GM18909 (cell line): ENCODE results near the gene GTF2I.
"Not testable (repeated sequence)": the region's sequence is repeated elsewhere in the genome, so short reads cannot be mapped to it uniquely, and the experiment has no call there.

Experiments used
- ATAC-seq: cut with Tn5 transposase; IDR thresholded peaks from one replicate; pipeline ENCODE4 v1.9.1; 2021; ENCODE audit warnings: mild to moderate bottlenecking; ENCODE audit not compliant: unreplicated experiment, poor library complexity

GTF2I gene

GRCh38 chr7:74708569-74709275 lies 51.2 kb downstream of the GTF2I start:
- no peak for ATAC-seq

GRCh38 chr7:74709880-74710671 lies 52.6 kb downstream of the GTF2I start:
- ATAC-seq, result no peak

- ATAC-seq, result no peak
Measured at GRCh38 chr7:74713567-74713966, 56.0 kb downstream of the GTF2I start.

- no peak for ATAC-seq
Measured at GRCh38 chr7:74717889-74718288, 60.4 kb downstream of the GTF2I start.

- no peak for ATAC-seq
Measured at GRCh38 chr7:74718336-74718735, 60.8 kb downstream of the GTF2I start.

- no peak for ATAC-seq
Measured at GRCh38 chr7:74722153-74722552, 64.6 kb downstream of the GTF2I start.

GRCh38 chr7:74725840-74726239 lies 68.3 kb downstream of the GTF2I start:
- ATAC-seq, result no peak

GRCh38 chr7:74726309-74727101 lies 69.0 kb downstream of the GTF2I start:
- ATAC-seq, result no peak

- ATAC-seq, result not testable (repeated sequence)
Measured at GRCh38 chr7:74728686-74729085, 71.2 kb downstream of the GTF2I start.

GRCh38 chr7:74730186-74730585 lies 72.7 kb downstream of the GTF2I start:
- not testable (repeated sequence) for ATAC-seq

GRCh38 chr7:74739974-74740703 lies 82.6 kb downstream of the GTF2I start:
- ATAC-seq, result not testable (repeated sequence)

- ATAC-seq, result not testable (repeated sequence)
Measured at GRCh38 chr7:74743936-74744557, 86.5 kb downstream of the GTF2I start.

GRCh38 chr7:74753921-74754482 lies 96.5 kb downstream of the GTF2I start:
- ATAC-seq, result not testable (repeated sequence)

GRCh38 chr7:74756673-74757072 lies 99.2 kb downstream of the GTF2I start:
- not testable (repeated sequence) for ATAC-seq

- not testable (repeated sequence) for ATAC-seq
Measured at GRCh38 chr7:74758268-74758667, 100.8 kb downstream of the GTF2I start.

- not testable (repeated sequence) for ATAC-seq
Measured at GRCh38 chr7:74758982-74759381, 101.5 kb downstream of the GTF2I start.

- peak; percentile 27 for ATAC-seq
Measured at GRCh38 chr7:74765205-74765918, 107.8 kb downstream of the GTF2I start.

GRCh38 chr7:74766509-74766908 lies 109.0 kb downstream of the GTF2I start:
- ATAC-seq, result peak; percentile 33

- not testable (repeated sequence) for ATAC-seq
Measured at GRCh38 chr7:74766991-74767390, 109.5 kb downstream of the GTF2I start.
